Common myeloid progenitor, CD34-positive (primary cell): ENCODE data around the gene RPTN.
A peak's percentile ranks its signal among the peaks of the same experiment; 100 is the strongest.

Experiments used
- CTCF ChIA-PET: fragments of 350-600 bp; sonication (Branson Sonifier 250); formaldehyde crosslinking; loops from one replicate; lab custom pipeline; 2021; ENCODE audit warnings: antibody characterized with exemption; lab: Charles Lee
- POLR2A ChIA-PET: fragments of 350-600 bp; sonication (Branson Sonifier 250); formaldehyde crosslinking; loops from one replicate; lab custom pipeline; 2021; ENCODE audit warnings: antibody characterized with exemption; lab: Charles Lee
- DNase-seq, 3 donors: peaks; one replicate each; pipeline versions ENCODE4 v3.0.0 to v3.0.0-alpha.2; 2013
- H3K27ac ChIP-seq, 2 experiments: 1 replicate in 1 of 2; 2 replicates in 1 of 2; pipeline ENCODE4 v1.7.0; 2013; ENCODE audit warnings: inconsistent platforms in 2 of 2, low read length in 2 of 2, mild to moderate bottlenecking in 2 of 2, low read depth in 1 of 2, moderate library complexity in 1 of 2; ENCODE audit not compliant: severe bottlenecking in 2 of 2, insufficient read depth in 1 of 2, poor library complexity in 1 of 2
- H3K27me3 ChIP-seq, 5 experiments: replicated peaks in 2 of 5; 1 replicate in 3 of 5; 2 replicates in 2 of 5; pipeline versions ENCODE4 v1.6.1 to v1.7.0; 2013; ENCODE audit warnings: low read length in 4 of 5, mild to moderate bottlenecking in 2 of 5, moderate library complexity in 2 of 5, inconsistent platforms in 1 of 5; ENCODE audit not compliant: insufficient read depth in 5 of 5, control insufficient read depth in 4 of 5
- H3K36me3 ChIP-seq, 4 experiments: 1 replicate in 2 of 4; 2 replicates in 2 of 4; pipeline versions ENCODE4 v1.6.1 to v1.7.0; 2013; ENCODE audit warnings: low read length in 3 of 4, control low read depth in 1 of 4, mild to moderate bottlenecking in 1 of 4; ENCODE audit not compliant: control insufficient read depth in 4 of 4, insufficient read depth in 4 of 4
- H3K4me1 ChIP-seq, 4 experiments: 1 replicate in 3 of 4; 2 replicates in 1 of 4; pipeline versions ENCODE4 v1.6.1 to v1.7.1; 2013; ENCODE audit warnings: low read length in 3 of 4, mild to moderate bottlenecking in 3 of 4, control low read depth in 1 of 4, inconsistent platforms in 1 of 4, moderate library complexity in 1 of 4; ENCODE audit not compliant: control insufficient read depth in 4 of 4, insufficient read depth in 4 of 4; ENCODE audit errors: control extremely low read depth in 1 of 4
- H3K4me3 ChIP-seq, 7 experiments: 1 replicate in 4 of 7; 2 replicates in 3 of 7; pipeline versions ENCODE4 v1.5.1 to v1.7.0; 2013; ENCODE audit warnings: mild to moderate bottlenecking in 7 of 7, low read length in 6 of 7, moderate library complexity in 6 of 7, inconsistent platforms in 2 of 7, low read depth in 2 of 7, control low read depth in 1 of 7; ENCODE audit not compliant: insufficient read depth in 4 of 7, control insufficient read depth in 1 of 7; ENCODE audit errors: extremely low read depth in 1 of 7
- H3K9me3 ChIP-seq, 5 experiments: 1 replicate in 4 of 5; 2 replicates in 1 of 5; pipeline versions ENCODE4 v1.6.1 to v1.7.1; 2013; ENCODE audit warnings: low read length in 4 of 5, mild to moderate bottlenecking in 2 of 5, inconsistent platforms in 1 of 5, low read depth in 1 of 5, moderate library complexity in 1 of 5; ENCODE audit not compliant: control insufficient read depth in 4 of 5, insufficient read depth in 2 of 5; ENCODE audit errors: control extremely low read depth in 1 of 5
- WGBS: methylation state at CpG from one replicate; pipeline ENCODE4 v1.1.5; 2013; ENCODE audit not compliant: insufficient coverage; 5-methylcytosine and 5-hydroxymethylcytosine counted together

The RPTN gene

GRCh38 chr1:152182431-152182830 lies 23.4 kb upstream of the RPTN start:
- POLR2A ChIA-PET, result no interaction called here
- Histone ChIP-seq H3K27ac (no peak overlapping the region), H3K9me3 (no peaks in the 10 kb centered on the region), H3K4me3 (no peak overlapping the region), H3K27me3 (no peaks in the 10 kb centered on the region), H3K36me3 (no peaks in the 10 kb centered on the region), H3K4me1 (no peaks in the 10 kb centered on the region)
- peak in 2 of 3 donors; percentile 27 to 46 for DNase-seq
- CTCF ChIA-PET, result interaction anchor here (1.1 to 12.3 kb wide), 5 partner anchors 12 to 132 kb away, joined by 3 to 191 read pairs (median 111); no protein-coding TSS in a partner anchor
- WGBS, result 81% methylated on average over 2 of the region's 2 CpGs

- H3K4me3 ChIP-seq, result no peak overlapping the region
- H3K4me1 ChIP-seq, result no peaks in the 10 kb centered on the region
- POLR2A ChIA-PET, result no interaction called here
- DNase-seq, result no peak
- H3K9me3 ChIP-seq, result no peaks in the 10 kb centered on the region
- CTCF ChIA-PET, result interaction anchor here (0.6 to 12.3 kb wide), 9 partner anchors 9 to 279 kb away, joined by 3 to 191 read pairs (median 5); no protein-coding TSS in a partner anchor
- 38% methylated on average over 1 of the region's 1 CpG for WGBS
- no peaks in the 10 kb centered on the region for H3K36me3 ChIP-seq
- H3K27ac ChIP-seq, result no peak overlapping the region
- no peaks in the 10 kb centered on the region for H3K27me3 ChIP-seq
Observed at GRCh38 chr1:152179566-152179965, 20.5 kb upstream of the RPTN start.

DNA sequence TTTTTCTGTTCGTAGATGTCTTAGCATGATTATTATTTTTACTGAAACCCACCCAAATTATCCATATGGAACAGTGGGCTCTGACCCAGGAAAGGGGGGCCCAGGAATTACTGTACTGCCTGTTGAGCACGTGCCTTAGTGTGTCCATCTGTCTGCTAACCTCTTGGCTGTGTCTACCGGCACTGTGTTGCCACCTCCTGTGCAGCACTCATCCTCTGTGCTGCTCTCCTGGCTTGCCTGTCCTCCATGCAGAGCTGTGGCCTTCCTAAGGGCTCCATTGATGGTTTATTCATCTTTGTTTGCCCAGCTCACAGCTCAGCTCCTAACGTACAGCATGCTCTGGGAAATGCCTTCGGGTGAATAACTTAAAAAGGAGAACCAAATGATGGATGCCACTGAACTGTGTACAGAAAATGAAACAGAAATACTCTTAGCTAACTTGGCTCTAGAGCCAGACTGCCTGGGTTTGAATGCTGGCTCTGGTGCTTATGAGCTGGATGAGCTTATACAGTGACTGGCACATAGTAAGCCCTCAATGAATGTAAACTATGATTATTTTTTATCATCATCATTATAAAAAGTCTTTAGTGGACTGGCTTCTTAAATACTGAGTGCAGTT lies 11.4 kb upstream of the RPTN start:
- Histone ChIP-seq H3K4me3 (no peak overlapping the region), H3K27ac (no peak overlapping the region), H3K27me3 (no peaks in the 10 kb centered on the region), H3K4me1 (peaks cover 4 to 23% (median 17%) of the 10 kb centered on the region in 4 experiments), H3K9me3 (no peaks in the 10 kb centered on the region), H3K36me3 (no peaks in the 10 kb centered on the region)
- ChIA-PET POLR2A (no interaction called here), CTCF (interaction anchor here (0.7 to 17.6 kb wide), 5 partner anchors 12 to 292 kb away, joined by 3 to 191 read pairs (median 3); no protein-coding TSS in a partner anchor)
- DNase-seq, result no peak
- WGBS, result 76% methylated on average over 4 of the region's 5 CpGs

GRCh38 chr1:152169366-152170025 lies 10.5 kb upstream of the RPTN start:
- Histone ChIP-seq H3K27me3 (no peaks in the 10 kb centered on the region), H3K27ac (no peak overlapping the region), H3K4me1 (peaks cover 4 to 32% (median 20%) of the 10 kb centered on the region in 4 experiments), H3K4me3 (no peak overlapping the region), H3K9me3 (no peaks in the 10 kb centered on the region), H3K36me3 (no peaks in the 10 kb centered on the region)
- 97% methylated on average over 3 of the region's 4 CpGs for WGBS
- no peak for DNase-seq
- ChIA-PET CTCF (interaction anchor here (1.2 to 17.6 kb wide), 4 partner anchors 11 to 117 kb away, joined by 3 to 191 read pairs (median 6); no protein-coding TSS in a partner anchor), POLR2A (no interaction called here)

GRCh38 chr1:152168535-152168868 lies 9.5 kb upstream of the RPTN start:
- H3K4me3 ChIP-seq, result no peak overlapping the region
- H3K27ac ChIP-seq, result no peak overlapping the region
- ChIA-PET POLR2A (no interaction called here), CTCF (interaction anchor here (0.8 to 17.6 kb wide), 6 partner anchors 8 to 289 kb away, joined by 4 to 191 read pairs (median 5); partner anchors contain the start of gene RPTN)
- H3K4me1 ChIP-seq, result peaks cover 9 to 40% (median 24%) of the 10 kb centered on the region in 4 experiments
- no peaks in the 10 kb centered on the region for H3K9me3 ChIP-seq
- WGBS, result 60% methylated on average over 1 of the region's 1 CpG
- H3K27me3 ChIP-seq, result no peaks in the 10 kb centered on the region
- no peak for DNase-seq
- H3K36me3 ChIP-seq, result no peaks in the 10 kb centered on the region

GRCh38 chr1:152167835-152168534 lies 9.0 kb upstream of the RPTN start:
- CTCF ChIA-PET, result interaction anchor here (0.8 to 17.6 kb wide), 6 partner anchors 8 to 290 kb away, joined by 4 to 191 read pairs (median 5); partner anchors contain the start of gene RPTN
- H3K27me3 ChIP-seq, result no peaks in the 10 kb centered on the region
- H3K4me1 ChIP-seq, result peaks cover 9 to 44% (median 28%) of the 10 kb centered on the region in 4 experiments
- H3K9me3 ChIP-seq, result no peaks in the 10 kb centered on the region
- DNase-seq, result peak; percentile 81 to 94 (median 92)
- POLR2A ChIA-PET, result no interaction called here
- H3K4me3 ChIP-seq, result no peak overlapping the region
- 36% methylated on average over 2 of the region's 3 CpGs for whole genome bisulfite sequencing
- H3K27ac ChIP-seq, result no peak overlapping the region
- H3K36me3 ChIP-seq, result no peaks in the 10 kb centered on the region
